H1 (cell line): Measurements from ENCODE around the gene PFDN6. TPM values are rescaled to one million over a fixed set of nuclear protein-coding genes. Genes with fewer than 3 reads are reported as not detected.

Source experiments
- CTCF ChIA-PET: fragments of 300-600 bp; sonication (Branson Sonifier 250); formaldehyde crosslinking; loops from one replicate; lab custom pipeline; 2021; ENCODE audit not compliant: partially characterized antibody; lab: Charles Lee
- POLR2A ChIA-PET: fragments of 300-600 bp; sonication (Branson Sonifier 250); formaldehyde crosslinking; loops from one replicate; lab custom pipeline; 2021; ENCODE audit warnings: inconsistent platforms; ENCODE audit not compliant: partially characterized antibody; lab: Charles Lee
- DNase-seq, 2 experiments: peaks; one replicate each; pipeline versions ENCODE4 v3.0.0 to v3.0.0-alpha.2; 2010 to 2022; ENCODE audit warnings: low spot score in 2 of 2, low read depth in 1 of 2, mixed read lengths in 1 of 2
- FAIRE-seq: peaks from 2 replicates; lab custom pipeline; 2011; peaks lifted over from hg19 to GRCh38; lab: Jason Lieb, UNC
- H2AFZ ChIP-seq: 2 replicates; pipeline ENCODE4 v1.8.1; 2012; ENCODE audit warnings: low read length, inconsistent platforms
- H2AK5ac ChIP-seq: 2 replicates; pipeline ENCODE4 v1.6.1; 2013; ENCODE audit warnings: low read depth, low read length
- H2BK120ac ChIP-seq: replicated peaks from 2 replicates; pipeline ENCODE3; 2013; ENCODE audit warnings: low read depth, low read length, inconsistent platforms
- H2BK12ac ChIP-seq: 2 replicates; pipeline ENCODE4 v1.6.1; 2013; ENCODE audit warnings: low read depth, low read length
- H2BK15ac ChIP-seq: 2 replicates; pipeline ENCODE4 v1.6.1; 2013; ENCODE audit warnings: low read length
- H2BK20ac ChIP-seq: 2 replicates; pipeline ENCODE4 v1.6.1; 2013; ENCODE audit warnings: low read length
- H2BK5ac ChIP-seq: 2 replicates; pipeline ENCODE4 v1.6.1; 2013; ENCODE audit warnings: low read depth, low read length
- H3K14ac ChIP-seq: 2 replicates; pipeline ENCODE4 v1.6.1; 2013; ENCODE audit warnings: inconsistent platforms; ENCODE audit not compliant: insufficient read length
- H3K18ac ChIP-seq: 2 replicates; pipeline ENCODE4 v1.6.1; 2013; ENCODE audit warnings: low read length; ENCODE audit errors: extremely low read depth
- H3K23ac ChIP-seq: 2 replicates; pipeline ENCODE4 v1.6.1; 2013; ENCODE audit warnings: inconsistent platforms; ENCODE audit not compliant: insufficient read length
- H3K23me2 ChIP-seq: 2 replicates; pipeline ENCODE4 v1.6.1; 2013; ENCODE audit warnings: low read depth, low read length
- H3K27ac ChIP-seq: 2 replicates; pipeline ENCODE4 v1.6.1; 2011; ENCODE audit warnings: low read depth, low read length, inconsistent platforms
- H3K27me3 ChIP-seq, 4 experiments: replicated peaks in 1 of 4; 1 replicate in 1 of 4; 2 replicates in 3 of 4; pipeline versions ENCODE4 v1.6.1 to v1.8.1; 2011 to 2013; ENCODE audit warnings: low read length in 3 of 4, mild to moderate bottlenecking in 3 of 4, inconsistent platforms in 2 of 4, mixed read lengths in 2 of 4, moderate library complexity in 1 of 4; ENCODE audit not compliant: control insufficient read depth in 3 of 4, insufficient read depth in 3 of 4; ENCODE audit errors: extremely low read depth in 1 of 4
- H3K36me3 ChIP-seq, 4 experiments: 2 replicates each; pipeline versions ENCODE4 v1.6.1 to v1.8.1; 2011 to 2013; ENCODE audit warnings: mild to moderate bottlenecking in 4 of 4, low read length in 3 of 4, moderate library complexity in 2 of 4, control low read depth in 1 of 4, inconsistent platforms in 1 of 4; ENCODE audit not compliant: insufficient read depth in 4 of 4, control insufficient read depth in 2 of 4
- H3K4ac ChIP-seq: replicated peaks from 2 replicates; pipeline ENCODE3; 2013; ENCODE audit warnings: low read length, low read depth, mixed read lengths, inconsistent platforms; ENCODE audit not compliant: insufficient read length
- H3K4me1 ChIP-seq, 4 experiments: replicated peaks in 1 of 4; 1 replicate in 1 of 4; 2 replicates in 3 of 4; pipeline versions ENCODE4 v1.6.1 to v1.8.1; 2011 to 2013; ENCODE audit warnings: low read length in 3 of 4, inconsistent platforms in 2 of 4, mixed read lengths in 1 of 4; ENCODE audit not compliant: insufficient read depth in 4 of 4, control insufficient read depth in 3 of 4
- H3K4me2 ChIP-seq, 2 experiments: 2 replicates each; pipeline versions ENCODE4 v1.6.1 to v1.8.1; 2011 to 2013; ENCODE audit warnings: low read depth in 2 of 2, low read length in 2 of 2, control low read depth in 1 of 2, inconsistent platforms in 1 of 2, mild to moderate bottlenecking in 1 of 2; ENCODE audit not compliant: insufficient read depth in 1 of 2
- H3K4me3 ChIP-seq, 4 experiments: fragments of 200-600, 300-600 bp in 1 of 4; sonication (generic), shearing (Covaris generic), sonication (Bioruptor Twin) in 1 of 4; 2 replicates each; pipeline versions ENCODE4 v1.5.1 to v1.8.1; 2011 to 2016; ENCODE audit warnings: low read length in 4 of 4, low read depth in 3 of 4, control low read depth in 2 of 4, inconsistent platforms in 2 of 4, mild to moderate bottlenecking in 2 of 4, mixed read lengths in 1 of 4, moderate library complexity in 1 of 4; ENCODE audit not compliant: insufficient read depth in 2 of 4; ENCODE audit errors: extremely low read depth in 1 of 4
- H3K56ac ChIP-seq: replicated peaks from 2 replicates; pipeline ENCODE3; 2013; ENCODE audit warnings: low read depth, mild to moderate bottlenecking, mixed read lengths, low read length, inconsistent platforms; ENCODE audit not compliant: insufficient read length
- H3K79me1 ChIP-seq: 2 replicates; pipeline ENCODE4 v1.6.1; 2013; ENCODE audit warnings: low read depth, low read length, control low read depth
- H3K79me2 ChIP-seq, 2 experiments: 2 replicates each; pipeline versions ENCODE4 v1.6.1 to v1.8.1; 2012 to 2013; ENCODE audit warnings: low read length in 2 of 2, mild to moderate bottlenecking in 2 of 2, inconsistent platforms in 1 of 2; ENCODE audit not compliant: insufficient read depth in 2 of 2, control insufficient read depth in 1 of 2
- H3K9ac ChIP-seq, 4 experiments: replicated peaks in 1 of 4; 1 replicate in 1 of 4; 2 replicates in 3 of 4; pipeline versions ENCODE4 v1.6.1 to v1.8.1; 2011 to 2013; ENCODE audit warnings: low read depth in 3 of 4, low read length in 3 of 4, control low read depth in 2 of 4, mild to moderate bottlenecking in 2 of 4, moderate library complexity in 2 of 4, inconsistent platforms in 1 of 4; ENCODE audit errors: extremely low read depth in 1 of 4
- H3K9me3 ChIP-seq, 2 experiments: 2 replicates each; pipeline versions ENCODE4 v1.6.1 to v1.8.1; 2012 to 2013; ENCODE audit warnings: mild to moderate bottlenecking in 2 of 2, moderate library complexity in 2 of 2, control low read depth in 1 of 2, inconsistent platforms in 1 of 2, low read depth in 1 of 2, low read length in 1 of 2, mixed read lengths in 1 of 2; ENCODE audit not compliant: insufficient read depth in 2 of 2
- H4K20me1 ChIP-seq, 2 experiments: replicated peaks in 1 of 2; 2 replicates each; pipeline versions ENCODE3 to v1.8.1; 2011 to 2013; ENCODE audit warnings: inconsistent platforms in 2 of 2, low read length in 2 of 2, mild to moderate bottlenecking in 1 of 2; ENCODE audit not compliant: insufficient read depth in 2 of 2, control insufficient read depth in 1 of 2
- H4K5ac ChIP-seq: 2 replicates; pipeline ENCODE4 v1.6.1; 2013; ENCODE audit warnings: low read length, low read depth, mixed read lengths, inconsistent platforms; ENCODE audit not compliant: insufficient read length
- H4K8ac ChIP-seq: 2 replicates; pipeline ENCODE4 v1.8.0; 2013; ENCODE audit warnings: mild to moderate bottlenecking, moderate library complexity, low read length, inconsistent platforms; ENCODE audit not compliant: insufficient read depth; ENCODE audit errors: extremely low read depth
- H4K91ac ChIP-seq: replicated peaks from 2 replicates; pipeline ENCODE3; 2013; ENCODE audit warnings: low read length, mixed read lengths, inconsistent platforms; ENCODE audit not compliant: insufficient read length
- ATF2 ChIP-seq: IDR thresholded peaks from 2 replicates; pipeline ENCODE4 v1.6.1; 2012; ENCODE audit warnings: low read length, inconsistent platforms
- KDM5A ChIP-seq: fragments of 200-600 bp; IDR thresholded peaks from 2 replicates; pipeline ENCODE4 v1.7.1; 2012; ENCODE audit warnings: mild to moderate bottlenecking, low read length, inconsistent platforms, mixed read lengths
- polyA plus RNA-seq, 7 experiments: library from polyadenylated mRNA; depleted of rRNA in 3 of 7; stranded (reverse) in 5 of 7; unstranded in 2 of 7; fragments of >200 nt in 5 of 7; fragments of 200-250 nt in 2 of 7; gene quantifications; 1 replicate in 5 of 7; 2 replicates in 1 of 7; 4 replicates in 1 of 7; pipeline versions ENCODE4 v1.2.1 to v1.2.3, GENCODE V29; 2011 to 2013; ENCODE audit warnings: missing spikeins in 2 of 7, mixed read lengths in 2 of 7
- total RNA-seq: library from RNA; stranded (reverse); fragmentation: NEBNext Ultra II Directional; extraction: Animal tissue kit (Norgen Biotek cat#: 25700); gene quantifications from 2 replicates; pipeline ENCODE4 v1.2.1, GENCODE V29; 2021

Gene PFDN6
- total and polyA plus RNA-seq, 2 of the 8 experiments (the other 6 are each of a cell fraction or from before 2014, with no cell fraction given), result 32.0 to 95.7 TPM

DNA sequence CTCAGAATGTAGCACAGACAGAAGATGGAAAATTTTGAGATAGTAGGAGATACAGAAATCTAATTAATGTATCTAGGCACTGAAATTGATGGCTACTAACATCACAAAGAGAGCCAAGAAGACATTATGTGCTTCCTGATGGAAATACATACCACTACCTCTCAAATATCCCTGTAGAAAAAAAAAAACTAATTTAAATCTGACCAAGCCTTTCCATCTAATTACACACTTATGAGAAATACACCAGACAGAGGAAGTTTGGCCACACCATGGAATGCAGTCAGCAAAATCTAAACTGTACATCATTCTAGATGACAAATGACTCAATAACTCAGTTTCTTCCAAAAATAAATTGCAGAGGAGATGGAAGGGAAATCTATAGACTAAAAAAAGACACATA, 36.6 kb upstream of the PFDN6 start:
- H3K18ac ChIP-seq, result no peak overlapping the region
- peaks cover 0 to 10% (median 5%) of the 10 kb centered on the region in 4 experiments; a peak in 3 of 7 replicates for H3K27me3 ChIP-seq
- no peak overlapping the region for H3K14ac ChIP-seq
- H3K9me3 ChIP-seq, result no peaks in the 10 kb centered on the region
- DNase-seq (no peak), FAIRE-seq (no peak)
- CTCF ChIA-PET, result interaction anchor here (7.9 kb wide), 1 partner anchor 17 kb away, joined by 107 read pairs; no protein-coding TSS in a partner anchor
- peaks cover 0 to 10% (median 7%) of the 10 kb centered on the region in 4 experiments; a peak in 4 of 7 replicates for H3K4me1 ChIP-seq
- H3K79me1 ChIP-seq, result no peaks in the 10 kb centered on the region
- H2BK15ac ChIP-seq, result no peak overlapping the region
- no peak overlapping the region for H3K4me2 ChIP-seq
- H3K4me3 ChIP-seq, result no peak overlapping the region
- H3K9ac ChIP-seq, result no peak overlapping the region
- H2BK20ac ChIP-seq, result no peak overlapping the region
- TF ChIP-seq ATF2 (no peak), KDM5A (no peak)
- no peak overlapping the region for H2BK5ac ChIP-seq
- POLR2A ChIA-PET, result interaction anchor here (0.7 to 3.9 kb wide), 3 partner anchors 18 to 209 kb away, joined by 3 to 25 read pairs (median 3); partner anchors contain the start of genes RPS18 and VPS52
- peaks cover 9% of the 10 kb centered on the region; the same call in 1 of the 2 replicates for H3K23me2 ChIP-seq
- no peak overlapping the region for H2BK120ac ChIP-seq
- no peak overlapping the region for H4K91ac ChIP-seq
- no peak overlapping the region for H3K56ac ChIP-seq
- H3K79me2 ChIP-seq, result no peaks in the 10 kb centered on the region
- peaks cover 0 to 2% (median 0%) of the 10 kb centered on the region in 4 experiments; a peak in 1 of 8 replicates for H3K36me3 ChIP-seq
- H3K23ac ChIP-seq, result no peak overlapping the region
- no peak overlapping the region for H3K27ac ChIP-seq
- no peak overlapping the region for H4K8ac ChIP-seq
- no peak overlapping the region for H2BK12ac ChIP-seq
- no peaks in the 10 kb centered on the region for H4K20me1 ChIP-seq
- H4K5ac ChIP-seq, result no peak overlapping the region
- no peak overlapping the region for H2AFZ ChIP-seq
- H3K4ac ChIP-seq, result no peak overlapping the region
- H2AK5ac ChIP-seq, result no peak overlapping the region
